GM12892 (cell line): ENCODE results near the gene CCDC57.

ENCODE experiments used
- POLR2A ChIP-seq: IDR thresholded peaks from 2 replicates; pipeline ENCODE4 v1.6.1; 2011; ENCODE audit warnings: low read depth, low read length, control low read depth
- POLR2AphosphoS5 ChIP-seq: IDR thresholded peaks from 2 replicates; pipeline ENCODE4 v1.6.1; 2011; ENCODE audit warnings: low read depth, low read length, control low read depth
- TAF1 ChIP-seq: IDR thresholded peaks from 2 replicates; pipeline ENCODE4 v1.6.1; 2011; ENCODE audit warnings: low read depth, mild to moderate bottlenecking, control low read depth, low read length, borderline replicate concordance

GRCh38 chr17:82058230-82058854 is 154.3 kb downstream of the CCDC57 start:
- TF ChIP-seq POLR2A (no peak), POLR2AphosphoS5 (no peak), TAF1 (no peak)
